Amniotic stem cell (primary cell): ENCODE measurements around the gene RANGRF.

Experiments used
- DNase-seq: peaks from one replicate; lab custom pipeline; 2025; lab: John Stamatoyannopoulos, UW

The RANGRF gene

DNA sequence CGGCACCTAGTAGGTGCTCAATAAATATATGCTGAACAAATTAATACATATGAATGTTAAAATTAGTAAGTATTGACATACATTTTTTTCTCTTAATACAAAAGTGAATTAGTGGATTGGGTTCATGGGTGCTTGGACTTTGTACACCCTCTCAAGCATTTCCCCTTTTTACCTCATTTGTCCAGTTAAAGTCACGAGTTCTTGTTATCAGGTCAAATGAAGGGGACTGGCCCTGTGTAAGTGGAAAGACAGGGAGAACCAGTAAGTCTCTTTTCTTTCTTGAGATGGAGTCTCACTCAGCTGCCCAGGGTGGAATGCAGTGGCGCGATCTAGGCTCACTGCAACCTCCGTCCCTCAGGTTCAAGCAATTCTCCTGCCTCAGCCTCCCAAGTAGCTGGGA is 13.7 kb upstream of the RANGRF start:
- DNase-seq, result no peak

GRCh38 chr17:8275421-8276290 is 12.8 kb upstream of the RANGRF start:
- no peak for DNase-seq

DNA sequence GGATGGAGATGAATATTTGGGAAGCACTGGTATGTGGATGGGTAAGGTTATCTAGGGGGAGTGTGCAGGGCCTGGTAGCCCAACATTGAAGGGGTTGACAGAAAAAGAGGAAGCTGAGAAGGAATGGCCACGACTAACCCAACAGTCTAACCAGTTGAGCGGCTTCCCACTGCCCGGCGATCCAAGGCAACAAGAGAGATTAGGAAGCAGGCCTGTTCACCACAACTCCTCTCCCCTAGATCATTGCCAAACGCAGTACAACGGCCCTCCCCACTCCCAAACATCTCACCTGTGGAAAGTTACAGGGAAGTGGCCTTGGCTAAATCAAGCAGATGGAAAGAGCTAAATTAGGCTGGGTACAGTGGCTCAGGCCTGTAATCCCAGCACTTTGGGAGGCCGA is 11.2 kb upstream of the RANGRF start:
- no peak for DNase-seq

DNA sequence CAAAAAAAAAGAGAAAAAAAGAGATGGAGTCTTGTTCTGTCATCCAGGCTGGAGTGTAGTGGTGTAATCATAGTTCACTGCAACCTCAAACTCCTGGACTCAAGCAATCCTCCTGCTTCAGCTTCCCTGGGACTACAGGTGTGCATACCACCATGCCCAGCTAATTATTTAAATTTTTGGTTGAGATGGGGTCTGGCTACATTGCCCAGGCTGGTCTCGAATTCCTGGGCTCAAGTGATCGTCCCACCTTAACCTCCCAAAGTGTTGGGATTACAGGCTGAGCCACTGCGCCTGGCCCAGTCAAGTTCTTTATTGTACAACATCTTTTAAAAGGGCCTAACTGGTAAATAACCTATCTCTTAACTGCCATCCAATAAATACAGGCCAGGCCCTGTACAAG is 6.1 kb upstream of the RANGRF start:
- no peak for DNase-seq

DNA sequence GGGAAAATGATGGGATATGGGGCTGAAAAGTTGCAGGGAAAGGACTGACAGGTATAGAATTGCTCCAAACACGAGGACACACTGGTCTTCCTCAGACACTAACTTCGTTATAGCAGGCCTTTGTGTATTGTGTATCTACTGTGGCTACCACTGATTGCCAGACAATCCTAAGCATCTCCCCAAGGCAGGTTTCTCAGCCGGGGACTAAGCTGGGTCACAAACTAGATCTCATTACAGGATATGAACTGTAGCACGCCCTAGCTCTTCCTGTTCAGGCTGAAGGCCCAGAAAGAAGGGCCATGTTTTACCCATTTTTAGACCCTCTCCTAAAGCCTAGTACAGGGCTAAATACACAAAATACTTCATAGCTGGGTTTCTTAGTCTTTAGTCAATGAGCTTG is 5.1 kb upstream of the RANGRF start:
- no peak for DNase-seq

DNA sequence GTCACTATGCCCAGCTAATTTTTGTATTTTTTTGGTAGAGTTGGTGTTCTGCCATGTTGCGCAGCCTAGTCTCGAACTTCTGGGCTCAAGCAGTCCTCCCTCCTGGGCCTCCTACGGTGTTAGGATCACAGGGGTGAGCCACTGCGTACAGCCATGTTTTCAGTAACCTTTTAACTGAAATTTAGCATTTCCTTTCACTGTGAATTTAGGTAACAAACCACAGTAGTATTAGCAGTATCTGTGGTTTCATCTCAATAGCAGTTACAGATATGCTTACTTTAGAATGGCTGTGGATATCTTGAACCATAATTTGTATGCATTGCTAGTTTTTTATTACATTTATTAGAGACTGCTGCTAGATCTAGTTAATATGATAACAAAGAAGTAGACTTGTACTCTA is 4.3 kb upstream of the RANGRF start:
- no peak for DNase-seq

DNA sequence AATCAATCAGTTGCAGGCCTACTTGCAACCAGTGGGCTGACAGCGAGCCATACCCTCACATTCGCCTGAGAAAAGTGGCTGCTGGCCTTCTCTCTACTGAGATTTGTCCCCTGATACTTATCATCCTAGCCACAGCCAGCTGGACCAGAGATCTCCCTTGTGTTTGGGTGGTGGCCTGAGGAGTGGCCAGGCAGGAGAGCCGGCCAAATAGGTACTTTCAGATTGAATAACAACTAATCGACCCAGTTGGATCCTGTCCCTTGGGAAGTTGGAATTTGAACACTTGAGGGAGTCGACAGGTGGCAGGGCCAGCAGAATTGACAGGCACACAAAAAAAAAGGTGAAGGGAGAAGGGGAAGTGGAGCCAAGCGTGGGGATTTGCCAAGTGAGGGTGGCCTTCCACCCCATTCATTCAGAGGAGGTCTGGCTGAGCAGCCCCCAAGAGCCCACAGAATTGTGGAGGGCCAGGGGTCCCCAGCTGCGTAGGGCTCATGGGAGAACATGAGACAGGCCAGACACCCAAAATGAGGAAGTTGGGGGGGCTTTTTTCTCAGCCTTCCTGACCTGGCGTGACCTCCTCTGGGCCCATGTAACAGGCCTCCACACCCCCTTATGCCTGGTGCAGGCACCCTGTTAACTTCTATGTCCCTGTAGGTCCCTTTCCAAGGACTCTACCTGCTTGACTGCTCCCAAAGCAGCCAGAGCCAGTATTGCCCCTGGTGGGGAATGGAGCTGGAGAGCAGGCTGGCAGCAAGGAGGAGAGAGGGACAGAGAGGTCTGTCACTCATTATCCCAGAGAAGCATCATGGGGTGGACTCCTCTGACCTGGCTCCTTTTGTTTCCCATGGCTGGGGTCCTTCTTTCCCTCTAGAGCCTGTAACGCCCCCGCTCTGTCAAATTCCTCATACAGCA is 2.9 kb upstream of the RANGRF start:
- DNase-seq, result no peak

DNA sequence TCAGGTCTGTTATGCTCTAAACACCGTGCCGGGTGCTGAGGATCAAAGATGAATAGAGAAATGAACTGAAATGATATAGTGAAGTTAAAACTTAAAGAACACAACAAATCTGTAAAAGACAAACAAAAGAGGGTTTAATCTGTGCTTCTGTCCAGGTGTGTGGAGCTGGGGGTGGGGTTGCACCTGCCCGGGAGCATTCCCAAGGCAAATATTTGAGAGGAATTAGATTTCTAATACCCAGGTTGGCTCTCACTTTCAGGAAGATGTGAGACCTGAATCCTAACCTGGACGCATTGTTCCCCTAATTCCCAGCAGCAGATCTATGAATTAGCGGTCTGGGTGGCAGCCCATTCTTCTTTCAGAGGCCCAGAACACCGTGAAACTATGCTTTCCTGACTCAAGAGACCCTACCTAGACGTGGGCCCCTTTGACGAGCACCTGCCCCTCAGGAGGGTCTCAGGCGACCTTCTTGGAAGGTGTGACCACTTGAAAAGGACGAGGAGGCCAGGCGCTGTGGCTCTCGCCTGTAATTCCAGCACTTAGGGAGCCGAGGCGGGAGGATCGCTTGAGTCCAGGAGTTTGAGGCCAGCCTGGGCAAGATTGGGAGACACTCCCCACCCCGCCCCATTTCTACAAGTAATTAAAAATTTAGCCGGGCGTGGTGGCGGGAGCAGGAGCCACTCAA is 677 bp upstream of the RANGRF start:
- DNase-seq, result no peak

DNA sequence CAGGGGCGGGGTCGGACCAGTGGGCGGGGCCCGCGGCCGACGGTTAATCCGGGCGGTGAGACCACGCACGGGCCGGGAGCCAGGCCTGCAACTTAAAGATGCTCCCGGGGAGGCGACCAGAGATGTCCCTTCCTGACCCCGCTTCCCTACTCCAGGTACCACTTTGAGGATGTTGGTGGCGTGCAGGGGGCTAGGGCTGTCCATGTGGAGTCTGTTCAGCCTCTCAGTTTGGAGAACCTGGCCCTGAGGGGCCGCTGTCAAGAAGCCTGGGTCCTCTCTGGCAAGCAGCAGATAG is 580 bp downstream of the RANGRF start:
- no peak for DNase-seq

DNA sequence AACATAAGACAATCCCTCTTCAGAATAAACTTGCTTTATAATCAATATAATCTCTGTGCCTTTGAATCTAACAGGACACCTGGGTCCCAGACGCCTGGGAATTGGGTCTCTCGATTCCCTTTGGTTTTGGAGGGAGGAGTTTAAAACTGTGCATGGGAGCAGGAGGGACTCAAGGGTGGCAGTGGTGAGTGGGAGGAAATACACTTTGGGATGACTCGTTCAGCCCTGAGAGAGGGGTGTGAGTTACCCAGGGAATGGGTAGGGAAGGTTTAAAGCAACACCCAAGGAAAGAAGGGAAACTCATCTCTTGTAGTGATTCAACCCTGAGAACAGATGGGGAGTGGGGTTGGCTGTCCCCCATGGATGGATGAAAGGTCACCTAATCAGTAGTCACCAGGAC is 1.6 kb downstream of the RANGRF start:
- no peak for DNase-seq

DNA sequence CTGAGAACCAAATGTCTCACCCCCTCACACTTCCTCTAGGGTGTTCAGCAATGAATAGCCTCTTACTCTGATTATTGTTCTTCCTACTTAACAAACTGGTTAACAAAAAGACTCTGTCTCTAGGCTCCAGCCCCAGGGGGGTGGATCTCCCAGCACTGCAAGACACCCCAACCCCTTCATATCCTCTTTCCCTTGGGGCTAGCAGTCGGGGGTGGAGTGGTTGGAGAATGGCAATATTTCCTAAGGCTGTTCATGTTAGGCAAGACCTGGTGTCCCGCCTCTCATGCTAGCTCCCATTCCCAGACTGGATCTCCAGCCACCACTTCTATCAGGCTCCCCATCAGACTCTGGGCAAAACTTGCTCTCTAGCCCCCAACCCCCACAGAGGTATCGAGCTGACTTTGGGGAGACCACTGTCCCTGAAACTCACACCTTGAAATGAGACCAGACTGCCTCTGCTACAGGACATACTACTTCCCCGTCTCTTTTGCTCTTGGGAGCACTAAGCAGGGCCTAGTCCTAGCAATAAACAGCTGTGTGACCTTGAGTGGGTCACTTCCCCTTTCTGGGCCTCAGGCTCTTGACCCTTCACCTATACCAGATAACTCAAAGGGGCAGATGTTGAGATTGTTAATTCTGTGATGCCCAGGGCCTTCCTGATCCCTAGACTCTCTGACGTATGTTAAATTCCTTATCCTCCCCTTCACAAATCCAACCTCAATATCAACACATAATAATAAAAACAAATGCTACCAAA is 4.3 kb downstream of the RANGRF start:
- DNase-seq, result no peak

DNA sequence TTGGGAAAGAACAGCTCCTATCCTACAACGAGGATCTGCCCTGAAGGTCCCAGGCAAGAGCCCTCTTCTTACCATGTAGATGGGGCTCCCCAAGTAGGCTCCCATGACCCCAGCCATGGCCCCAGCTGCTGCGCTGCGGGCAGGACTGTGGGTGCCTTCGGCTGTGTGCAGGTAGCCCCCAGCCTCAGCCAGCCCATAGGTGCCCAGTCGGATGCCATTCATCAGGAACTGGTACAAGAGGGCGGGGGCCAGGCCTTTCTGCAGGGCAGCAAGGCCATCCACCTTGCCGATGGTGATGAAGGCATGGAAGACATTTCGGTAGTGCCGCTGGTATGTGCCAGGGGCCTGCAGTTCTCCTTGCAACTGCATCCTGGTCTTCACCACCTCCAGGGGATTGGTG is 5.9 kb downstream of the RANGRF start:
- DNase-seq, result no peak

- DNase-seq, result no peak
Observed at GRCh38 chr17:8294814-8295316, 6.4 kb downstream of the RANGRF start.

DNA sequence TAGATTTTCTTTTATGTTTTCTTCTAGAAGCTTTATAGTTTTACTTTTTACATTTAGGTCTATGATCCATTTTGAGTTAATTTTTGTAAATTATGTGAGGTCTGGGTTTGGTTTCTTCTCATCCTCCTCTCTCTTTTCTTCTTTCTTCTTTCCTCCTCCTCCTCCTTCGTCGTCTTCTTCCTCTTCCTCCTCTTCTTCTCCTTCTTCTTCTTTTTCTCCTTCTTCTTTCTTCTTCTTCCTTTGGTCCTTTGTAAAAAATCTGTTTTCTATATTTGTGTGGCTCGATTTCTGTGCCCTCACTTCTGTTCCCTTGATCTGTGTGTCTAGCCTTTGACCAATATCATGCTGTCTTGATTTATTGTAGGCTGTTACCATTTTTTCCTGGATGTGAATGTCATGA is 11.8 kb downstream of the RANGRF start:
- DNase-seq, result no peak

DNA sequence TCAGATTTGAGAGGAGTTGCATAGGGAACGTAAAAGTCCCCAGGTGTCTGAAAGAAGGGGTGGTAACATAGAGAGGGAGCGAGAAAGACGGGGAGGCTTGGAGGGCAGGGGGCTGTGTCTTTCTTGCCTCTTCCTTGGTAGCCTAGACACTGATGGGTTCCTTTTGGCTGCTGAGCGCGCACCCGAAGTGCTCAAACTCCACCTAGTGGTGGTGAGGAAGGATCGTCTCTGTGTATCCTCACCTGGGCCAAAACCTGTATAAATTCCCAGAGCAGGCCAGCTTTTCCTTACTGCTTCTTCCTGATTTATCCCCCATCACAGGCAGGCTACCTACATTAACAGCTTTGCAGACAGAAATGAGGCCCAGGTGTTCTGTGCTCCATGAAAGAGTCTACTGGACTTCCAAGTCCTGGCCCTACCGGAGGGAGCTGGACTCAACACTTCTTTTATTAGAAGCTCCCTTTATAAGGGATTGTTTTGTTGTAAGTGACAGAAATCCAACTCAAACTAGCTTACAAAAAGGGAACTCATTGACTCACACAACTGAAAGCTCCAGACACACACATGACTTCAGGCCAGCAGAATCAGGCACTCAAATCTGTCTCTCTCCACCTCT is 12.3 kb downstream of the RANGRF start:
- DNase-seq, result peak; percentile 41

GRCh38 chr17:8310601-8311123 is 22.2 kb downstream of the RANGRF start:
- DNase-seq, result no peak

GRCh38 chr17:8311131-8311790 is 22.8 kb downstream of the RANGRF start:
- no peak for DNase-seq

- no peak for DNase-seq
Observed at GRCh38 chr17:8312251-8312650, 23.8 kb downstream of the RANGRF start.

DNA sequence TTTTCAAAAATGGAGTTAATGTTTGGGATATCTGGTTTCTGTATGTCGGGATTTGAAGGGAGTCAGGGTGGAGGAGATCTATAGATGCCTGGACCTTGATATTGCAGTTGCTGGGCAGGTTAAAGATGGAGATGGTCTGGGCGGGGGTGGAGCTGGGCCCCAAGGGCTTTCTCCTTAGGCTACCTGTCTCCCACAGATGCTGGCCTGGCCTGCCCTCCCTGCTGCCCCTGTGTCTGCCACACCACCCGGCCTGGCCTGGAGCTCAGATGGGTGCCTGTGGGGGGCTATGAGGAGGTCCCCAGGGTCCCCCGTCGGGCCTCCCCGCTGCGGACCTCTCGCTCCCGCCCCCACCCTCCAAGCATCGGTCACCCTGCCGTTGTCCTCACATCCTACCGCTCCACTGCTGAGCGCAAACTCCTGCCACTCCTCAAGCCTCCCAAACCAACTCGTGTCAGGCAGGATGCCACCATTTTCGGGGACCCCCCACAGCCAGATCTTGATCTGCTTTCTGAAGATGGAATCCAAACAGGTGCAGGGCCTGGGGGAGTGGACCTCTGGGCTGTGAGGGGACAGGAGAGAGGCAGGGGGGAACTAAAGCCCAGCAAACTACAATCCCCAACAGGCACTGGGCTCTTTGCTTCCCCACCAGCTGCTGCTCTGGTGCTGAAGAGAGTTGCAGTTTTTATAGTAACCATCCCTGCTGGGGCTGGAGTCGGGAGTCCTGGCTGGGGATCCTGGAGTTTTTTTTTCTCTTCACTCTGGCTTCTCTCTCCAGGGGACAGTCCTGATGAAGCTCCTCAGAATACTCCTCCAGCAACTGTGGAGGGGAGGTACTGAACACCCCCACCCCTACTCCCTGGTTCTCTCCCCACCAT is 24.5 kb downstream of the RANGRF start:
- DNase-seq, result no peak
